Breast epithelium (tissue), 4 donors: ENCODE results near the gene CA10. TPM values are rescaled to one million over a fixed set of nuclear protein-coding genes. Genes with fewer than 3 reads are reported as not detected.

Source experiments
- DNase-seq, 2 donors: peaks; one replicate each; pipeline ENCODE4 v3.0.0-alpha.2; 2019; ENCODE audit warnings: low spot score in 2 of 2
- H3K27ac ChIP-seq, 2 donors: fragments of 200-600 bp; sonication (generic) in 1 of 2; one replicate each; pipeline ENCODE4 v1.5.1; 2016 to 2019; ENCODE audit warnings: mild to moderate bottlenecking in 1 of 2
- H3K27me3 ChIP-seq, 2 donors: fragments of 200-600 bp; sonication (generic) in 1 of 2; one replicate each; pipeline versions ENCODE4 v1.5.1 to v1.6.0; 2017 to 2019; ENCODE audit warnings: control low read depth in 1 of 2, mild to moderate bottlenecking in 1 of 2
- H3K36me3 ChIP-seq: fragments of 200-600 bp; one replicate; pipeline ENCODE4 v1.5.1; 2019
- H3K4me1 ChIP-seq, 2 donors: fragments of 200-600 bp; sonication (generic); one replicate each; pipeline ENCODE4 v1.5.1; 2016 to 2019; ENCODE audit warnings: control low read depth in 1 of 2
- H3K4me3 ChIP-seq, 3 donors: fragments of 200-600 bp; sonication (generic); 1 replicate in 2 of 3; 2 replicates in 1 of 3; pipeline ENCODE4 v1.5.1; 2016 to 2019; ENCODE audit warnings: mild to moderate bottlenecking in 3 of 3, moderate library complexity in 2 of 3
- H3K9me3 ChIP-seq, 2 donors: fragments of 200-600 bp; sonication (generic) in 1 of 2; one replicate each; pipeline ENCODE4 v1.5.1; 2016 to 2019; ENCODE audit warnings: control low read depth in 1 of 2
- CTCF ChIP-seq, 3 donors: fragments of 450-650 bp; IDR thresholded peaks; one replicate each; pipeline ENCODE4 v1.5.1; 2016 to 2017; ENCODE audit warnings: antibody characterized with exemption in 3 of 3, mild to moderate bottlenecking in 3 of 3, moderate library complexity in 3 of 3
- POLR2A ChIP-seq: fragments of 450-650 bp; IDR thresholded peaks from one replicate; pipeline ENCODE4 v1.6.1; 2016; ENCODE audit warnings: antibody characterized with exemption, mild to moderate bottlenecking, moderate library complexity
- POLR2AphosphoS5 ChIP-seq, 3 donors: sonication (generic); formaldehyde crosslinking; IDR thresholded peaks; one replicate each; pipeline ENCODE4 v1.6.1; 2017; ENCODE audit warnings: antibody characterized with exemption in 3 of 3
- intact Hi-C: fragments of 100-400 bp; cut with DNase I; formaldehyde crosslinking; loops from one replicate; pipeline ENCODE4 v1.15.1; 2023; ENCODE audit warnings: low total_unique reads
- total RNA-seq, 3 donors: library from RNA; depleted of rRNA; stranded (reverse); fragments of >200 nt; gene quantifications; one replicate each; pipeline ENCODE4 v1.1.0, GENCODE V29; 2016

CA10 gene
- total RNA-seq, 3 donors from 2014 or later, result not detected

GRCh38 chr17:52027081-52027480, 131.4 kb downstream of the CA10 start:
- no peak for TF ChIP-seq CTCF (IDR thresholded peaks at IDR 0.05)
- TF ChIP-seq POLR2AphosphoS5 (IDR thresholded peaks at IDR 0.05), result no peak
- no peak for TF ChIP-seq POLR2A
- H3K9me3 ChIP-seq, result no peaks in the 10 kb centered on the region
- H3K27ac ChIP-seq, result no peak overlapping the region
- no peak for DNase-seq
- no peaks in the 10 kb centered on the region for H3K36me3 ChIP-seq
- no peak overlapping the region for H3K4me3 ChIP-seq
- H3K27me3 ChIP-seq, result no peaks in the 10 kb centered on the region
- no peaks in the 10 kb centered on the region for H3K4me1 ChIP-seq
- intact Hi-C loops, result no loop called here

GRCh38 chr17:52026075-52026474, 132.4 kb downstream of the CA10 start:
- no peaks in the 10 kb centered on the region for H3K36me3 ChIP-seq
- no peak overlapping the region for H3K4me3 ChIP-seq
- DNase-seq, result no peak
- TF ChIP-seq POLR2A (no peak), POLR2AphosphoS5 (IDR thresholded peaks at IDR 0.05) (no peak)
- H3K27me3 ChIP-seq, result no peaks in the 10 kb centered on the region
- H3K27ac ChIP-seq, result no peak overlapping the region
- intact Hi-C loops, result no loop called here
- no peaks in the 10 kb centered on the region for H3K4me1 ChIP-seq
- H3K9me3 ChIP-seq, result no peaks in the 10 kb centered on the region

GRCh38 chr17:52025236-52025635, 133.3 kb downstream of the CA10 start:
- Histone ChIP-seq H3K4me1 (no peaks in the 10 kb centered on the region), H3K36me3 (no peaks in the 10 kb centered on the region), H3K27ac (no peak overlapping the region), H3K9me3 (no peaks in the 10 kb centered on the region), H3K27me3 (no peaks in the 10 kb centered on the region), H3K4me3 (no peak overlapping the region)
- DNase-seq, result no peak
- intact Hi-C loops, result no loop called here
- TF ChIP-seq CTCF (IDR thresholded peaks at IDR 0.05) (no peak), POLR2AphosphoS5 (IDR thresholded peaks at IDR 0.05) (no peak), POLR2A (no peak)

GRCh38 chr17:52024300-52024870, 134.1 kb downstream of the CA10 start:
- TF ChIP-seq POLR2A, result no peak
- TF ChIP-seq CTCF (IDR thresholded peaks at IDR 0.05), result no peak
- TF ChIP-seq POLR2AphosphoS5 (IDR thresholded peaks at IDR 0.05), result no peak
- H3K36me3 ChIP-seq, result no peaks in the 10 kb centered on the region
- H3K4me3 ChIP-seq, result no peak overlapping the region
- no peak for DNase-seq
- intact Hi-C loops, result loop anchor here (5.0 kb wide), 1 partner anchor 437 kb away; no protein-coding TSS in a partner anchor
- H3K27ac ChIP-seq, result no peak overlapping the region
- H3K27me3 ChIP-seq, result no peaks in the 10 kb centered on the region
- no peaks in the 10 kb centered on the region for H3K9me3 ChIP-seq
- no peaks in the 10 kb centered on the region for H3K4me1 ChIP-seq

- no peaks in the 10 kb centered on the region for H3K4me1 ChIP-seq
- no peaks in the 10 kb centered on the region for H3K27me3 ChIP-seq
- H3K27ac ChIP-seq, result no peak overlapping the region
- H3K4me3 ChIP-seq, result no peak overlapping the region
- intact Hi-C loops, result no loop called here
- H3K9me3 ChIP-seq, result no peaks in the 10 kb centered on the region
- no peaks in the 10 kb centered on the region for H3K36me3 ChIP-seq
- TF ChIP-seq POLR2A (no peak), CTCF (IDR thresholded peaks at IDR 0.05) (no peak), POLR2AphosphoS5 (IDR thresholded peaks at IDR 0.05) (no peak)
- no peak for DNase-seq
These were observed 147.4 kb downstream of the CA10 start for GRCh38 chr17:52011064-52011463.

GRCh38 chr17:51999654-52000053, 158.9 kb downstream of the CA10 start:
- H3K36me3 ChIP-seq, result no peaks in the 10 kb centered on the region
- H3K27ac ChIP-seq, result no peak overlapping the region
- H3K9me3 ChIP-seq, result no peaks in the 10 kb centered on the region
- DNase-seq, result no peak
- intact Hi-C loops, result no loop called here
- H3K27me3 ChIP-seq, result no peaks in the 10 kb centered on the region
- no peak for TF ChIP-seq CTCF (IDR thresholded peaks at IDR 0.05)
- no peak for TF ChIP-seq POLR2AphosphoS5 (IDR thresholded peaks at IDR 0.05)
- no peak for TF ChIP-seq POLR2A
- H3K4me1 ChIP-seq, result no peaks in the 10 kb centered on the region
- H3K4me3 ChIP-seq, result no peak overlapping the region
